Stimulated activated CD4-positive, alpha-beta T cell treated with anti-CD3 and anti-CD28 coated beads, Interleukin-1b, Interleukin-23, amount 100 ng/mL, for 4 hours (primary cell): ENCODE data around the gene PPP1R26.
"Not testable (repeated sequence)": the region's sequence is repeated elsewhere in the genome, so short reads cannot be mapped to it uniquely, and the experiment has no call there.

Experiments
- DNase-seq, 2 donors: peaks; one replicate each; pipeline ENCODE4 v3.0.0-alpha.2; 2020; ENCODE audit warnings: low read depth in 2 of 2

PPP1R26 gene

DNA sequence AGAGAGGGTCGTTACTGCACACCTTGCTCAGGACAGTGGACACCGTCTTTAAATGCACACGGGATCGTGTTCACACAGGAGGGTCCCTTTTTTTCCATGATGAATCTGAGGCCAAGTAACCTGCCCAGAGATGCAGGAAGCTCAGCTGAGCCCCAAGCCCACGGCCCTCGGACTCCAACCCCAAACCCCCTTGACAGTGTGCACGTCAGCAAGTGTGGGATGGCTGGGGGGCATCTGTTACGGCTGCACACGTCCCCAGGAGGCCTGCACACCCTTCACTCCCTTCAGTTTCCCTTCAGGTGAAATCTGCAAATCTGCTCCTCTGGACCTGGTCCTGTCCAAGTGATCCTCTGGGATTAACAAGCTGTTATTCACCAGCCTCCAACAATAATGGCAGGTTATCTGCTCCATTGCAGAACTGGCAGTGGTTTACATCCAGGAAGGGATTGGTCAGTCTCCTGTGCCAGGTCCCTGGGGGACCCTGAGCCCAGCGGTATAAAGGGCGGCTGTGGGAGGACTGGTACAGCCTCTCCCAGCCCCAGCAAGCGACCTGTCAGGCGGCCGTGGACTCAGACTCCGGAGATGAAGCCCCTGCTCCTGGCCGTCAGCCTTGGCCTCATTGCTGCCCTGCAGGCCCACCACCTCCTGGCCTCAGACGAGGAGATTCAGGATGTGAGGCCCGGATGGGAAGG, 41.5 kb downstream of the PPP1R26 start, which contains the start of gene LCN1:
Gene LCN1 (plus strand): TSS at position 525 of the 692 bp plus-strand sequence. CDS start 58 bp downstream, at position 583.
- DNase-seq: no peak

DNA sequence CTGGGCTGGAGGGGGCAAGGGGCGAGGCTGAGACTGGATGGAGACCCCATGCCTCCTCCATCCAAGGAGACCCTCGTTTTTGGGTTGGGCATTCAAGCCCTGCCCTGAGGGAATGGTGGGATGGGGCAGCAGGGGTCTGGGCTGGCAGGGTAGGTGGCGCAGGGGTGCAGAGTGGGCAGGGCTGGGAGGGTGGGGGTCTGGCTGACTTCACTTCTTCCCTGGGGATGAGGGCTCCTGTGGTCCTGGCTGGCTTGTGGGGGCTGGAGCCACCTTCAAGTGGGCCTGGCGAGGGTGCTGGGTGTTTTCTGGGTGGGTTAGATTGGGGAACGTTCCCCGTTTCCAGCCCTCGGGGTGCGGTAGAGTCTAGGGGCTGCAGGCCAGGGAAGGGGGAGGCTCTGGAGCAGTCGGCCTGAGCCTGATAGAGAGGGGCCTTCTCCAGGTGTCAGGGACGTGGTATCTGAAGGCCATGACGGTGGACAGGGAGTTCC, 42.1 kb downstream of the PPP1R26 start:
- no peak for DNase-seq

- DNase-seq: no peak
Observed at GRCh38 chr9:135522137-135522877, 42.7 kb downstream of the PPP1R26 start.

- no peak for DNase-seq
Observed at GRCh38 chr9:135522931-135523330, 43.3 kb downstream of the PPP1R26 start.

- no peak for DNase-seq
Observed at GRCh38 chr9:135523521-135524129, 44.0 kb downstream of the PPP1R26 start.

GRCh38 chr9:135524130-135524861, 44.7 kb downstream of the PPP1R26 start:
- DNase-seq: no peak

GRCh38 chr9:135525241-135526088, 45.9 kb downstream of the PPP1R26 start:
- no peak for DNase-seq

GRCh38 chr9:135526089-135526729, 46.6 kb downstream of the PPP1R26 start:
- DNase-seq: no peak

DNA sequence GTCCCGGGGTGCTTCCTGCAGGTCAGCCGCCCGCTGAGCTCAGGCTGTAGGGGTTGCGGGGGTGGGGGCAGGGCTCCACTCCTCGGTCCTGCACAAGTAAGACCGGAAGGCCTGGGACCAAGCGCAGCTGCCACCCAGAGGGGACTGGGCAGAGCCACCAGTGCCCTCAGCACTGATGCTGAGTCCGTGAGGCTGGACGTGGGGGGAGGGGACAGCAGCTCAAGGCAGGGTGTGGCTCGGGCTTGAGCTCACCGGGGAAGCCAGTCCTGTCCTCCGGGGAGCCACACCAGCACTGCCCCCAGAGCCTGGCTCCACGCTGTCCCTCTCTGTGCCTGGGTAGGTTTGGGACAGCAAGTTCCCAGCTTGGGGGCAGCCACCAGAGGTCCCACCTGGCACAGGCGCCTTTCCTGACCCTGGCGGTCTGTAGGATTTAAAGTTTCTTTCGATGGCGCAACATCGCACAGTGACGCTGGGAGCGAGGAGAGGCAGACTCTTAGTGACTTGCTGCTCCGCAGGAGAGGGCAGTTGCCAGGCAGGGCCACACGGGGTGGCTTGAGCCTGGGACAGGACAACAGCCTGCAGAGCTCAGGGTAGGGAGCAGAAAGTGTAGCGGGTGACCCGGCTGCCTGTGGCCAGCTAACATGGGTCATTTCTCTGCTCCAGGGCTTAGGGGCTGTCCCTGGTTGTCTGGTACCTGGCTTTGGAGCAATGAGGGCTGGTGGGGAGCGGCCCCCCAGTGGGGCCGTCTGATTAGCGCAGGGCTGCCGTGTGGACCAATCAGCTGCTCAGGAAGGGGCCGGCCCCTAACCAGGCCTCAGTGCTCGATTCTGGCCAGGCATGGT, 47.4 kb downstream of the PPP1R26 start:
- no peak for DNase-seq

- not testable (repeated sequence) for DNase-seq
Observed at GRCh38 chr9:135528842-135529435, 49.4 kb downstream of the PPP1R26 start.

DNA sequence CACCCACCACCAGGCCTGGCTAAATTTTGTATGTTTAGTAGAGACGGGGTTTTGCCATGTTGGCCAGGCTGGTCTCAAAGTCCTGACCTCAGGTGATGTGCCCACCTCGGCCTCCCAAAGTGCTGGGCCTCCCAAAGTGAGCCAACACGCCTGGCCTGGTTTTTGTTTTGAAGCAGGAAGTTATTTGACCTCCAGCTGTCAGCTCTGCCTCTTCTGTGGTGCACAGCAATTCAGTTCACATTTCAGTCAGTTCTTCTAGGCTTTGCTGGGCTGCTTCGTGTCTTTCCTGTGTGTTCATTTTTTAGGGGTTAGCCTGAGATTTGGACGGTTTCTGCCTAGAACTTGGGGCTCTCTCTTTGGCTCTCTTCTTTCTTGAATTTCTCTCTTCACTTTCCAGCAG, 50.6 kb downstream of the PPP1R26 start:
- no peak for DNase-seq

DNA sequence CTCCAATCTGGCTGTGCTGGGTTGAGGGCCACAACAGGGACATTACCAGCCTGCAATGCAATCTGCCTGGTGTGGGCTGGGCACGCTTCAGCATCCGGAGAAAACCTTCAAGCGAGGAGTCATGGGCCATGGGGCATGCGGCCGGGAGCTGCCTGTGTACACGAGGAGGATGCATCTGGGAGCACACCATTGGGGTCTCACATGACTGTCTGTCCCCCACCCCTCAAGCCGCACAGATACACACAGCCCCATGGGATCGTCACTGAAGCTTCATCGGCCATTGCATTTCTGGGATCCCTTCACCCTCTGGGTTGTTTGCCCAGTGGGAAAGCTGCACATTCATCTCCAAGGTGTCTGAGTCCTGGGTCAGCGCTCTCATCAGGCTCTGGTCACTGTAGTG, 51.5 kb downstream of the PPP1R26 start:
- no peak for DNase-seq

DNA sequence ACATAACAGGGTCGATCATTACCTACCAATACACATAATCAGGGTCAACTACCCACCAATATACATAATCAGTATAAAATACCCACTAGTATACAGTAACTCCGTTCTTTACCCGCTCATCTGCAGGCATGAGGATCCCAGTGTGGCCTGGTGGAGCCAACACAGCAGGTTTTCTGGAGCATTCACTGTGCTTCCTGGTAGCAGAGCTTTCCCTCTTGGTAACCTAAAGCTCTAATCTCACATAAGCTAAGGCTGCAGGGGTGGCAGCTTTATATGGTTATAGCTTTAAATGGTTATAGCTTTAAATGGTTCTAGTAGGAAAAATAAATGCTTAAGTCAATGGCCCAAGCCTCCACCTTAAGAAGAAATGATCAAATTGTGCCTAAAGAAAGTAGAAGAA, 53.5 kb downstream of the PPP1R26 start:
- no peak for DNase-seq

DNA sequence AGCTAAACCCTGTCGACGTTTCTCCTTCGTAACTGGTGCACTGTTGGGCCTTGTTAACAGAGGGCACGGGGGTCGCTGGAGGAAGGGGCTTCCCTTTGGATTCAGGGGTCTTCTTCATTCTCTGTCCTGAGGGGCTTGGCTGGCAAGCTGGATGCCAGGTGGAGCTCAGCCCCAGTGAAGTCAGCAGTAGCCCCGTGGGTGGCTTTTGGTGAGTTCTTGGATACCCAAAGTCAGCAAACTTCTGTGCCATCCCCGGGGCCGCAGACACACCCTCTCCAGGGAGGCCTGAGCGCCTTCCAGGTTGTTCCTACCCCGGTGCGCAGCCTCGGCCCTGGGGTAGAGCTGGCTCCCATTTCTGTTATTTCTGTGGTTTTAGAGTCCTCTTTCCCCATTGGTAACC, 54.1 kb downstream of the PPP1R26 start:
- no peak for DNase-seq

DNA sequence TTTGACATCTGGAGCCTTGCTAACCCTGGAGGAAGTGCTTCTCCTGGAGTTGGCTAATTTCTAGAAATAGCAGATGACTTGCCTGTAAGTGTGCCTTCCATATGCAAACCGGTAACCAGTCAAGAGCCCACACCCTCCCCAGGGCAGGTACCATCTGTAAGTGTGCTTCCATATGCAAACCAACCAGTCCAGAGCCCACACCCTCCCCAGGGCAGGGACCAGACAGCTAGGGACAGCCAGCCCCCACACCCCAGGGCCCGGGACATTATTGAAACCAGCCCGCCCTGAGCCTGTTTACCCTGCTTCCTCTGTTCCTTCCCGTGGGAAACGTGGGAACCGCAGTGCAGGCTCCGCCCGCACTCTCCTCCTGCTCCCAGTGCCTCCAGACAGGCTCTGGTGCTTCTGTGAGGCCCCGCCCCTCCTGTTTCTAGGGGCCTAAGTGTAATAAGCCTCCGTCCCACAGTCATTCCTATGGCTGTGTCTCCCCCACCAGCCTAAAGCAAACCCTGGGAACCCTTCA, 54.7 kb downstream of the PPP1R26 start:
- not testable (repeated sequence) for DNase-seq

GRCh38 chr9:135534826-135535225, 55.2 kb downstream of the PPP1R26 start:
- DNase-seq: not testable (repeated sequence)

DNA sequence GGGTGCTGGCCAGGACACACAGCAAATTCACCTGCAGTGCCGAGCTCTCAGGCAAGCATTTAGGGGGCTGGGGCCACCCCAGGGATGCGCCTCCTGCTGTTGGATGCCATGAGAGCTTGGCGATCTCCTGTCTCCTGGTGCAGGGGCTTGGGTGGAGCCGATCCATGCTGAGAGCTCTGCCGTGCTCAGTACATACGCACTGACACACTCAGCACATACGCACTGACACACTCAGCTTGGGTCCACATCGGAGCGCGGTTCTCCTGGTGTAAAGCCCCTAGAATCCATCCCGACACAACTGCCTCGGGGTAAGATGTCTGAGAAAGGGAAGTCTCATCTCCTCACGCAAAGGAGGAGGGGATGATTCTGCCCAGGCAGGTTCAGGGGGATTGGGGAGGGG, 56.0 kb downstream of the PPP1R26 start:
- DNase-seq: not testable (repeated sequence)

- no peak for DNase-seq
Observed at GRCh38 chr9:135536216-135536615, 56.6 kb downstream of the PPP1R26 start.
